HG03045 (cell line): ENCODE measurements around the gene RIMBP2.

Experiments
- ATAC-seq: cut with Tn5 transposase; IDR thresholded peaks from one replicate; pipeline ENCODE4 v1.9.1; 2021; ENCODE audit warnings: mild to moderate bottlenecking, moderate library complexity; ENCODE audit not compliant: unreplicated experiment

RIMBP2 gene

GRCh38 chr12:130398100-130398848 lies 317.8 kb downstream of the RIMBP2 start:
- ATAC-seq: no peak

DNA sequence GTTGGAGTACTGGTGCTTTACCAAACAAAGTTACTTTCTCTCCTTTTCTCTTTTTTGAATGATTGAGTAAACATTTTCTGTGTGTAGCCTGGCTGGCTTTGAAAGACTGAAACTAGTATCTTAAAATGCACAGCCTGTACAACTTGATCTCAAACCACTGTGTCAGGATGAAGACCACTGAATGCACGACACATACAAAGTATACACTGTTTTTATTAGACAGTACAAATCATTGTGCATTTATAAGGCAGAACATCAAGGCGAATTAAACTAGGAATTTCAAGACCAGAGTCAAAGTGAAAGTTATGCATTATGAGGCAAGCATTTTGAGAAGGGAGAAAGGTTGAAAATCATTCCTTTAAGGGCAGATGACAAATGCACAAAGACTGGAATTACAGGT lies 319.4 kb downstream of the RIMBP2 start:
- ATAC-seq: no peak

DNA sequence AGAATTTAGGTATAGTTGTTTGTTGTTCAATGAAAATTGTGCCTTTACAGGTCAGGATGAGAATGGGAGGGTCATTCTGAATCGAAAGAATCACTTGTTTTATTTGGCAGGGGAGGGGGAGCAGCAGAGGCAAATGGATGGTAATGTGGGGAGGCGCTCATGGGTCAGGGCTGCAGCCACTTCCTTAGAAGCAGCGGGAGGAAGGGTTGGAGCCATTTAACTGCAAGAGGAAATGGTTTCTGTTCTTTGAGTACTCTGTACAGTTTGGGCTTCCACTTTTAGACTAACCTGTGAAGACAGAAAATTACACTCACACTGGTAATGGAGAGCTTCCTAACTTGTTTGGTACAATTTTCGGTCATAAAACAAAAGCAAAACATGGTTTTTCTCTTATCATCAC lies 321.2 kb downstream of the RIMBP2 start:
- no peak for ATAC-seq

DNA sequence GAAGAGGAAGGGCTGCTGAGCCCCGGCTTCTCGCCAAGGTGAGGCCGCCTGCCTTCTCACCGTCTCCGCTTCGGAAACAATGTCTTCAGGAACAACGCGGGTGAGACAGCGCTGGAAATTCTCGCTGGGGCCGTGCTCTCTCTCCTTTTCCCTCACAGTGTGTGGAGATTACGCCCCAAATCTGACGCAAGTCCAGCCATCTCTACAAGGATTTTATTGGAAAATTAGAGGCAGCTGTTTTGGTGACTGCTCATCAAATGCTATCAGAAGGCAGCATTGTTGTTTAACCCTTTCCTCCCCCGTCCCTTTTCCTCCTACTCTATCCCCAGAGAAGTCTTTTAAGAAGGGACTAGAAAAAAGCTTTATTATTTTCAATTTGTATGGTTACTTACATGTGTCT lies 324.9 kb downstream of the RIMBP2 start:
- ATAC-seq: no peak

GRCh38 chr12:130385193-130385592 lies 330.9 kb downstream of the RIMBP2 start:
- ATAC-seq: no peak

GRCh38 chr12:130384234-130384633 lies 331.9 kb downstream of the RIMBP2 start:
- ATAC-seq: no peak

GRCh38 chr12:130382818-130383217 lies 333.3 kb downstream of the RIMBP2 start:
- ATAC-seq: no peak

- no peak for ATAC-seq
Measured at GRCh38 chr12:130375296-130376287, 340.5 kb downstream of the RIMBP2 start.

- ATAC-seq: no peak
Measured at GRCh38 chr12:130374083-130374482, 342.0 kb downstream of the RIMBP2 start.

- no peak for ATAC-seq
Measured at GRCh38 chr12:130372936-130373335, 343.2 kb downstream of the RIMBP2 start.

DNA sequence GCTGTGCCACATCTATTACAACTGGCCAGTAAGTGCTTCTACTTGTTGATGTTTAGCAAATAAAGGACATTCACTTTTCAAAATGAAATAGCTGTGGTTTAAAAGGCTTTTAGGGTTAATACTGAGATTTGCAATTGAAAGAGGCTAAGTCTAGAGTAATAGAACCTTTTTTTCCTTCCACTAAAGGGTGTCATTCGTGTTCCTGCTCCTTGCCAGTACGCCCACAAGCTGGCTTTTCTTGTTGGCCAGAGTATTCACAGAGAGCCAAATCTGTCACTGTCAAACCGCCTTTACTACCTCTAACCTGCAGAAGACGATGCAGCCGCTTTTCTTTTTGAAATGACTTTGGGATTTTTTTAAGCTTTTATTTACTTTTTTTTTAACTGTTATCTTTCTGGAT lies 344.8 kb downstream of the RIMBP2 start:
- no peak for ATAC-seq

DNA sequence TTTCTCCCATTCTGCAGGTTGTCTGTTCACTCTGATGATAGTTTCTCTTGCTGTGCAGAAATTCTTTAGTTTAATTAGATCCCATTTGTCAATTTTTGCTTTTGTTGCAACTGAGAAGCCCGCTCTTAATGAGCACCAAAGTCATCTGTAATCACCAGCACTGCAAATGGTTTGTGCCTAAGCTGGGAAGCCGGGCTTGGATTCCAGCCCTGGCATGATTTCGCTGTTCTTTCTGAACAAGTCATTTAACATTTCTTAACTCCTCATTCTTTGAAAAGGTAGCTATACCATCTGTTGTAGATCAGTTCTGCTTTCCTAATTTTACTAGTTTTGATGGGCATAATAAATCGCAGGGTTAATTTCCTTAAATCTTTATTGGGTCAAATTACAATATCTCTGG lies 346.3 kb downstream of the RIMBP2 start:
- no peak for ATAC-seq

GRCh38 chr12:130367523-130367922 lies 348.6 kb downstream of the RIMBP2 start:
- no peak for ATAC-seq

- ATAC-seq: no peak
Measured at GRCh38 chr12:130367003-130367402, 349.1 kb downstream of the RIMBP2 start.

- ATAC-seq: no peak
Measured at GRCh38 chr12:130366159-130366558, 349.9 kb downstream of the RIMBP2 start.

DNA sequence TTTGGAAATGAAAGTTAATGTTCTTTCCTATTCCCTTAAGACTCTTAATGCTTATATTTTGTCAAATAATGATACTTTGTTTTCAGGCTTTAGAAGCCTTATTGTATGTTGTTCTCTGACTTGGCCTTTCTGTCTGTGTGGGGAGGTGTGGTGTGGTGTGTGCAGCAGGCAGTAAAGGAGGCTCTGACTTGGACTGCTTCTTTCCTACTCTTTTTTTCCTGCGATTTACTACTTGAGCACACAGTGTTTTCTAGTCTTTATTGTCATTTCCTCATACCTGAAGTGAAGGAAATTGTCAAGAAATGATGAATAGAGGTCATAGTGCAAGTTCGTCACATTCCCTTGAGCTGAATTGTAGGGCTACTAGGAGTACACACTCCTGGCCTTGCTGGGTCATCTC lies 351.5 kb downstream of the RIMBP2 start:
- no peak for ATAC-seq

GRCh38 chr12:130362060-130362459 lies 354.0 kb downstream of the RIMBP2 start:
- no peak for ATAC-seq

GRCh38 chr12:130357729-130358330 lies 358.3 kb downstream of the RIMBP2 start:
- no peak for ATAC-seq

DNA sequence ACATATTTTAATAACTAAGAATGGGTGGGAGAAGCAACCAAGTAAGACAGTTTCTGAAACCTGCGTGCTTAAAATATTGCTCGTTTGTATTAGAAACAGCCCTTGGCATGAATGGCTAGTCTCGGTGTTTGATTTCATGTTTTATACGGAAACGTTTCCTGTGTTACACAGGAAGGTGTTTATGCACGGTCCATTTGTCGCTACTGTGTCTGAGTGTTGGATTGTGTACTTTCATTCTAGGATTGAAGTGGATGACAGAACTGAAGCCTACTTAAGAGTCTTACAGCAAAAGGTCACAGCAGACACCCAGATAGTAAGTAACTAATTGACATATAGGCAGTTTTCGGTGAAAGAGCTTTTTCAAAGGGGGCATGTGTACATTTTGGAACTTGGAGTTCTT lies 358.9 kb downstream of the RIMBP2 start:
- no peak for ATAC-seq

- ATAC-seq: no peak
Measured at GRCh38 chr12:130356222-130356621, 359.9 kb downstream of the RIMBP2 start.

- ATAC-seq: no peak
Measured at GRCh38 chr12:130354407-130354806, 361.7 kb downstream of the RIMBP2 start.

GRCh38 chr12:130353081-130353480 lies 363.0 kb downstream of the RIMBP2 start:
- ATAC-seq: no peak
